ENCODE data around the gene HOXC12. TPM values are rescaled to one million over a fixed set of nuclear protein-coding genes. Genes with fewer than 3 reads are reported as not detected.

Gene HOXC12
- total and polyA plus RNA-seq, 11 donors: not detected

- H3K4me3 ChIP-seq: no peak overlapping the region
- H3K36me3 ChIP-seq: no peaks in the 10 kb centered on the region
- H3K27ac ChIP-seq: no peak overlapping the region
- intact Hi-C loops (cut with DNase I): no loop called here
- no peak for DNase-seq
- H3K27me3 ChIP-seq: peaks cover 77 to 100% (median 99%) of the 10 kb centered on the region in 9 donors
- 1 to 3% (median 3%) methylated on average over 6 to 8 of the region's 8 CpGs for WGBS, 4 donors
- peaks cover 0 to 37% (median 23%) of the 10 kb centered on the region in 12 donors for H3K4me1 ChIP-seq
- no peaks in the 10 kb centered on the region for H3K9me3 ChIP-seq
- no peak for ATAC-seq
- TF ChIP-seq POLR2A (IDR thresholded peaks at IDR 0.05) (no peak), CTCF (IDR thresholded peaks at IDR 0.05) (no peak)
These were observed 36.4 kb downstream of the HOXC12 start for GRCh38 chr12:53991077-53991460.

GRCh38 chr12:53992377-53992889 lies 37.7 kb downstream of the HOXC12 start:
- Histone ChIP-seq H3K36me3 (no peaks in the 10 kb centered on the region), H3K27me3 (peaks cover 80 to 100% (median 99%) of the 10 kb centered on the region in 9 donors), H3K9me3 (no peaks in the 10 kb centered on the region), H3K27ac (no peak overlapping the region), H3K4me3 (no peak overlapping the region), H3K4me1 (peaks cover 0 to 40% (median 22%) of the 10 kb centered on the region in 12 donors)
- intact Hi-C loops (cut with DNase I): no loop called here
- ATAC-seq: no peak
- 18 to 26% (median 24%) methylated on average over 7 of the region's 7 CpGs for WGBS, 4 donors
- DNase-seq: no peak
- TF ChIP-seq CTCF (IDR thresholded peaks at IDR 0.05) (no peak), POLR2A (IDR thresholded peaks at IDR 0.05) (no peak)

- Histone ChIP-seq H3K27ac (no peak overlapping the region), H3K4me3 (no peak overlapping the region), H3K9me3 (no peaks in the 10 kb centered on the region), H3K4me1 (peaks cover 0 to 43% (median 22%) of the 10 kb centered on the region in 12 donors), H3K27me3 (peaks cover 86 to 100% (median 99%) of the 10 kb centered on the region in 9 donors), H3K36me3 (no peaks in the 10 kb centered on the region)
- DNase-seq (peak in 1 of 5 donors; percentile 9), ATAC-seq (no peak)
- TF ChIP-seq CTCF (IDR thresholded peaks at IDR 0.05): no peak
- no peak for TF ChIP-seq POLR2A (IDR thresholded peaks at IDR 0.05)
- intact Hi-C loops (cut with DNase I): no loop called here
- WGBS, 4 donors: 19 to 28% (median 22%) methylated on average over 18 of the region's 18 CpGs
These were observed 38.7 kb downstream of the HOXC12 start for GRCh38 chr12:53993162-53994008.

GRCh38 chr12:53994009-53994263 lies 39.2 kb downstream of the HOXC12 start:
- Histone ChIP-seq H3K27me3 (peaks cover 85 to 100% (median 99%) of the 10 kb centered on the region in 9 donors), H3K4me3 (peak overlapping the region in 1 of 12 donors; percentile 6), H3K27ac (no peak overlapping the region), H3K4me1 (peaks cover 0 to 42% (median 22%) of the 10 kb centered on the region in 12 donors), H3K36me3 (no peaks in the 10 kb centered on the region), H3K9me3 (no peaks in the 10 kb centered on the region)
- intact Hi-C loops (cut with DNase I): no loop called here
- ATAC-seq (no peak), DNase-seq (peak in 1 of 5 donors; percentile 17)
- WGBS, 4 donors: 4 to 7% (median 6%) methylated on average over 18 to 19 of the region's 19 CpGs
- TF ChIP-seq CTCF (IDR thresholded peaks at IDR 0.05) (no peak), POLR2A (IDR thresholded peaks at IDR 0.05) (no peak)
